Activated CD8-positive, alpha-beta memory T cell treated with anti-CD3 and anti-CD28 coated beads for 48 hours (primary cell): ENCODE measurements around the gene PTCRA.
"Not testable (repeated sequence)": the region's sequence is repeated elsewhere in the genome, so short reads cannot be mapped to it uniquely, and the experiment has no call there.

Experiments used
- DNase-seq, 3 experiments: peaks; one replicate each; pipeline ENCODE4 v3.0.0-alpha.2; 2020; ENCODE audit warnings: low read depth in 2 of 3, low spot score in 2 of 3

Gene PTCRA, protein sequence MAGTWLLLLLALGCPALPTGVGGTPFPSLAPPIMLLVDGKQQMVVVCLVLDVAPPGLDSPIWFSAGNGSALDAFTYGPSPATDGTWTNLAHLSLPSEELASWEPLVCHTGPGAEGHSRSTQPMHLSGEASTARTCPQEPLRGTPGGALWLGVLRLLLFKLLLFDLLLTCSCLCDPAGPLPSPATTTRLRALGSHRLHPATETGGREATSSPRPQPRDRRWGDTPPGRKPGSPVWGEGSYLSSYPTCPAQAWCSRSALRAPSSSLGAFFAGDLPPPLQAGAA

DNA sequence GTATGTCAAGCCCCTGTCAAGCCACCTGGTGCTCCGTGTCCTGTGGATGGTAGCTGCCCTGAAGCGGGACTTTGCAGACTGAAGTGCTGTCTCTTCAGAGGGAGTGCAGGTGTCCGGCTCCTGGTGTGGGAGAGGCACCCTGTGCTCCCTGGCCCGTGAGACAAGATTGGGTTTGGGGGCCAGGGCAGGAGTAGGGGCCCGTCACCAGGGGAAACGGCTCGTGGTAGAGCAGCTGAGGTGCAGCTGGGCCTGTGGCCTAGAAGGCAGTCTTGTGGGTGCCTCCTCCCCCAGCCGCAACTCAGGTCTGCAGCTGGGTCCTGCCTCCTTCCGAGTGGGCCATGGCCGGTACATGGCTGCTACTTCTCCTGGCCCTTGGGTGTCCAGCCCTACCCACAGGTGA lies at the start of gene PTCRA:
Gene PTCRA, plus strand, starts transcription at position 322 of the 400 bp plus-strand sequence. Its CDS starts 17 bp downstream, at position 339.
- no peak for DNase-seq

DNA sequence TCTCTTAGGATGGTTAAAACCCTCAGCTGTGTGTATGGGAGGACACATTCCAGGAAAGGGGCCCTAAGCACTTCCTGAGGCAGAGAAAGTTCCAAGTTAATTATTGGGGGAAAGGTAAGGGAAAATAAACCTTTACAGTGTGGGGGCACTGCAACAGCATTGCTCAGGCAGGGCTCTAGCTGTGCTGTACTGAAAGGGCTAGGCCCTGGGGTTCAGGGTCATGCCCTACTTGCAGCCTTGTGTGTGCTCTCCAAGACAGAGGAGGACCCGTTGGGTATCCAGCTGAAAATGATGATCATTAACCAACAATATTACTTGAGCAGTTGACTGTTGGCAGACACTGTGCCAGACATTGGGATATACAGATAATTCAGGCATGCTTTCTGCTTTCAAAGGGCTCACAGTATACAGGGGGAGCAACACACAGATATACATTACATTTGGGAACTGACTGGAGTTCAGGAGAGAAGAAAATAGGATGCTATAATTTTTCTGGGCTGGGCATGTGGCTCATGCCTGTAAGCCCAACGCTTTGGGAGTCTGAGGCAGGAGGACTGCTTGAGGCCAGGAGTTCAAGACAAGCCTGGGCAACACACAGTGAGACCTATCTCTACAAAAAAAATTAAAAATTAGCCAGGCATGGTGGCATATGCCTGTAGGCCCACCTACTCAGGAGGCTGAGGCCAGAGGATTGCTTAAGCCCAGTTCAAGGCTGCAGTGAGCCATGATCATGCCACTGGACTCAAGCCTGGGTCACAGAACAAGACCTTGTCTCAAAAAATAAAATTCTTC lies 45.5 kb upstream of the PTCRA start:
- DNase-seq, result no peak

DNA sequence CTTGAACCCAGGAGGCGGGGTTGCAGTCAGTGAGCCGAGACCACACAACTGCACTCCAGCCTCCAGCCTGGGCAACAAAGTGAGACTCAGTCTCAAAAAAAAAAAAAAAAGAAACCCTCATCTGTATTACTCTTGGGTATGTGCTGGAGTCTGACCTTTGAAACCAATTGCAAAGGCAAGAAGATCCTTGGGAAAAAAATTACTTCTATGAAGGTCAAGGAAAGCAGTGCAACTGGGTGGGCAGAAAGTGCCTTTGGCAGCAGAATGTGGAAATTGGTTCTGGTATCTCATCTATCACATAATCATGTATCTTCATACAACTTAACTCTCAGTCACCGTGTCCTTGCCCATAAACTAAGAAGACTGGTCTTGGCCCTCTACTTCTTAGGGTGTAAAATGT lies 44.1 kb upstream of the PTCRA start:
- no peak for DNase-seq

DNA sequence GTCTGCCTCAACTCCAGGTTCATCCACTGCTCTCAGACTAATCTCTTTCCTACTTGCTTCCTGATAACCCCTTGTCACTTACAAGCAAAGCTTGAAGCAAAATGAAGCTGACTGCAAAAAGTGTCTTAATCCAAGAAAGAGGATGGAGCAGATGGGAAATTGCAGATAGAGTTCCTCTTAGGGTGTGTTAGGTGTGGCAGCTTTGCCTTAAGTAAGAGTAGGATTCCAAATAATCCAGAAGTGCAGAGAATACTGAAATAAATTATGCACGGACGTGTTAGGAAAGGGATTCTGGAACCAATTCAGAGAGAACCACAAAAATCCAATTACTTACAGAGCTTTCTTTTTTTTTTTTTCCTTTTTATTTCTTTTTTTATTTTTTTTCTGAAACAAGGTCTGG lies 42.5 kb upstream of the PTCRA start:
- DNase-seq, result no peak

DNA sequence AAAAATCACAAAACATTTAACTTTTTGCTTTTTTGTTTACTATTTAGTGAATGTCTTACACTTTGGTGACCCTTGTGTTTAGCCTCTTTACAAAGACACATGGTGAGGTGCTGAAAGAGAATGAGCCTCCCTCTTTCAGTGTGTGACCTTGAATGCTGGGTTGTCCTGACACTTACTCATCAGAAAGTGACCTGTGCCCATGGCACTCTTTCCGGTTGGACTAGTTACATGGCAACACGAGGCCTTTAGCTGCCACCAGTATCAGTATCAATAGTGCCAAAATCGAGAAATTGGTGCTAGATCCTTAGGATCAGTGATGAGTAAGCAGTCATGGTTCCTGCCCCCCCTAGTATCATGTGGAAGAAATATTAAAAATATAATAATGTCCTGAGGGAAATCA lies 38.2 kb upstream of the PTCRA start:
- DNase-seq, result no peak

DNA sequence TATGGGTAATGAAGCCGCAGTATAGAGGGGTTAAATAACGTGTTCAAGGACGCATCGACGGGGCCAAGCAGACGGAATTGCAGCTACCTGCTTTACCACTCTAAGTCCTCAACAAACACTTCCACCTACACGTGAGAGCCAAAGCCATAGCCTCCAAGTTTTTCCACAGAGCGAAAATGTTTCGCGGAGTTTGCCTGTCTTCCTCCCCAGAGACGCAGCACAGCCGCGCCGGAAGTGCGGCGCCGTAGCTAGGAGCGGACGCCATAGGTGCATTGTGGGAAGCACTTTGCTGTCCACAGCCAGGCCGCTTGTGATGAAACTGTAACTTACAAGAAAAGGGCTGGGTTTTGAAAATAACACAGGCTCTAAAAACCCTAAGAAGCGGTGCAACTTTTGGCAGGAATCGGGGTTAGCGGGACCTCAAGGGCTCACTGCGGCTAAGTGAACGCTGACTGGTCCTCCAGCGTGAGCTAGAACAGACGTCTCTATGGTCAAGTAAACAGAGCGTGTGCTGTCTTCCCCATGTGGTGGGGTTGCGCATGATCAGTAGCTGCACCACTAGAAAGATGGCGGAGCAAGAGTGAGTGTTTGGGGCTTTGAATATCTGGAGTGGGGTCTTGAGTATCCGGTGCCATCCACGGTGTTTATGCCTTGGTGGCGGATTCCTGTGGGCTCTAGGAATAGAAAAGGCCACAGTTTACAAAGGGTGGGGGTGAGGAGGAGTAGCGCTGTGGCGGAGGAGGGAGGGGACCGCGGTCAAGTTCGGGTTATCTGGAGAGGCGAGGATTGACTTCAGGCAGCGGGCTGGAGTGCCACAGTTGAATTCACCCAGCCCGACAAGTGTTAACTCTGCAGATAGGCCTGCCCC lies 36.2 kb upstream of the PTCRA start, which contains the start of gene RPL7L1:
Gene RPL7L1, plus strand, starts transcription at position 245 of the 868 bp plus-strand sequence. Its CDS starts 295 bp downstream, at position 540.
- peak; percentile 62 to 67 (median 66) for DNase-seq

DNA sequence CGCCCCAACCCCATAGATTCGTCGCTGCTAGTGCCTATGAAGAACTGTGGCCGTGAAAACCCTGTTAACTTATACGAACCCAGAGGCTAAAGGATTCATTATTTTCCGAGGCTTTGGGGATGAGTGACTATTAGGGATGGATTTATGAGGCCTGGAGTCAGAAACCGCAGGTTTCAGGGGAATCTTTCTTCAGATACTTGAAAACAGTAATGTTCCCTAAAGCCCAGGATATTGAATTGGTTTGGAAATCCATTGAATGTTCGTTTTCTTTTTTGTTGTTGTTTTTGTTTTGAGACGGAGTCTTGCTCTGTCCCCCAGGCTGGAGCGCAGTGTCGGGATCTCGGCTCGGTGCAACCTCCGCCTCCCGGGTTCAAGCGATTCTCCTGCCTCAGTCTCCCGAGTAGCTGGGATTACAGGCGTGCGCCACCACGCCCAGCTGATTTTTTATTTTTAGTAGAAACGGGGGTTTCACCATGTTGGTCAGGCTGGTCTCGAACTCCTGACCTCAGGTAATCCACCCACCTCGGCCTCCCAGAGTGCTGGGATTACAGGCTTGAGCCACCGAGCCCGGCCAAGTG lies 35.5 kb upstream of the PTCRA start:
- DNase-seq, result not testable (repeated sequence)

DNA sequence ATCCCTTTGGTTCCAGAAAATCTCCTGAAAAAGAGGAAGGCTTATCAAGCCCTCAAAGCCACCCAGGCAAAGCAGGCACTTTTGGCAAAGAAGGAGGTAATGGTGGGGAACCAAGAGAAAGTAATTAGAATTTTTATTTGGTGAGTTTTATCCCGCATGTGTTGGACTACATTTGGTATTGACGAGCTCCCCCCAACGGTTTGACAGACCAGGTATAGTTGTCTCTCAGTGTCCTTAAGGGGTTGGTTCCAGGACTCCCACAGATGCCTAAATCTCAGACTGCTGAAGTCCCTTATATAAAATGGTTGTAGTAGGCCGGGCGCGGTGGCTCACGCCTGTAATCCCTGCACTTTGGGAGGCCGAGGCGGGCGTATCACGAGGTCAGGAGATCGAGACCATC lies 35.0 kb upstream of the PTCRA start:
- DNase-seq, result not testable (repeated sequence)

DNA sequence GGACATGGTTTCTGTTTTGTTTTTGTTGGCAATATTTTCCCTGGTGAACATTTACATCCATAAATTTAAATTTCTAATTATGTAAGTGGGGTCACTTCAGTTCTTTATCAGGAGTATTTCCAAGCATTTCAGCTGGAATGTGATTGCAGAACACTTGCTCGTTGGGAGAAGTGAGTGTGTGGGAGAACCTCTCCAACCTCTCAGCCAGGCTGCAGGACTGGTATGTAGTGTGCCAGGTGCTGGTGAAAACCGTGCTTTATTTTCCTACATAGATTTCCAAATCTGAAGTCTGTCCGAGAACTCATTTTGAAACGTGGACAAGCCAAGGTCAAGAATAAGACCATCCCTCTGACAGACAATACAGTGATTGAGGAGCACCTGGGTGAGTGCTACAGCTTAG lies 30.2 kb upstream of the PTCRA start:
- no peak for DNase-seq

DNA sequence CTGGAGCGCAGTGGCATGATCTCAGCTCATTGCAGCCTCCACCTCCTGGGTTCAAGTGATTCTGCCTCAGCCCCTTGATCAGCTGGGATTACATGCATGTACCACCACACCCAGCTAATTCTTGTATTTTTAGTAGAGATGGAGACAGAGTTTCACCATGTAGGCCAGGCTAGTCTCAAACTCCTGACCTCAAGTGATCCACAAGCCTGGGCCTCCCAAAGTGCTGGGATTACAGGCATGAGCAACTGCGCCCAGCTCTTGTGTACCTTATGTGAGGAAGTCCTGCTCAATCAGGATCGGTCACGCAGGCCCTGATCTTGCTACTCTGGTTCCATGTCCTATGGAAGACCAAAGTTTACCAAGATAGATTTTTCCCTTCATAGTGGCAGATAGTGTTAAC lies 27.7 kb upstream of the PTCRA start:
- DNase-seq, result not testable (repeated sequence)

DNA sequence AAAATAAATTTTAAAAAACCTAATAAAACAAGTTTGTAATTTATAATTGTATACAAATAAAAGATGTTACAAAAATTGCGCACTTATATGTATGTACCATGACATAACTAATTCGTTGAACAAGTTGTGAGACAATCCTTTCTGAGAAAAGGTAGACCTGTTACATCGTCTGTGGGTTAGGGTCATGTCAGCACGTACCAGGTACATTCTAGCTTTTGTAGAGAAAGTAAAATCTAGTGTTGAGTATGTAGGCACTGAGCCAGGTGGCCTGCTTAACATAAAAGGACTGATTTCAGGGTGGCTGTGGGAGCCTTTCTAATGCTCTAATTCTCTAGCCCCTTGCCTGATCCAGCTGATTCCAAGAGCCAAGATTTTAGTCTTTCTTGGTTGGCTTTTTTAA lies 26.0 kb upstream of the PTCRA start:
- no peak for DNase-seq

DNA sequence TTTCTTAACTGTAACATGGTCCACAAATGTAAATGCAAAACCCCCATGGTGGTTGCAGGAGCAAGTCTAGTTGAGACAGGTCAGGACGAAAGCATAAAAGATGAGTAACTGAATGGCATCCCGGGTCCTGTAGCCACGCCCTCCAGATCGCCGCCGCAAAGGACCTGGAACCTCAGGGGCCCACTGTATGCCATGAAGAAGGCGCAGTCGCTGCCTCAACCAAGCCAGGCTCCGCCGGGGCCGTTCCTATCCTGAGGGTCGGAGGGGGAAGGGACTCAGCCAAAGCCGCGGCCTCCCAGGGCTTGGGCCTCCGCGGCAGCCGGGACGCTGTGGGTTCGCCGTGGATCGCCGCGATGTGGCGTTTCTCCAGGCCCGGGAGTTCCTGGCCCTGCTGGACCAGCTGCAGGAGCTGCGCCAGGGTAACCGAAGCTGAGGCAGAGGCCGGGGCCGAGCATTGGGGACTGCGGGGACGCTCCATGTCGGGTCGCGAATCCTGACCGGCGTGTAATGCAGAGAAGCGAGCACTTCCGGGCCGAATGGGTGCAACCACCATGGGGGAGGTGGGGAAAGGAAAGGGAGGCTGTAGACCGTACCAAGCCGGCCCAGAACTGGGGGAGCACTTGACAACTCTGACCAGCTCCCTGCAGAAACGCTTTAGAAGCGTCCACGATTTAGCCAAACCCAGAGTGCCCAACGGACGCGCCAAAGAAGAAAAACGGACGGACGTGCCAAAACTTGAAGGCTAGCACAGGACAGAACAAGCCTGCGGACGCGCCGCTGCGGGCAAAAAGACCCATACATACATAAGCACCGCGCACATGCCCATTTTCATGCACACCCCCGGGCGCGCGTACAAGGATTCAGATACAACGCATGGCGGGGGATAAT lies 25.3 kb upstream of the PTCRA start:
- peak; percentile 78 to 87 (median 82) for DNase-seq

DNA sequence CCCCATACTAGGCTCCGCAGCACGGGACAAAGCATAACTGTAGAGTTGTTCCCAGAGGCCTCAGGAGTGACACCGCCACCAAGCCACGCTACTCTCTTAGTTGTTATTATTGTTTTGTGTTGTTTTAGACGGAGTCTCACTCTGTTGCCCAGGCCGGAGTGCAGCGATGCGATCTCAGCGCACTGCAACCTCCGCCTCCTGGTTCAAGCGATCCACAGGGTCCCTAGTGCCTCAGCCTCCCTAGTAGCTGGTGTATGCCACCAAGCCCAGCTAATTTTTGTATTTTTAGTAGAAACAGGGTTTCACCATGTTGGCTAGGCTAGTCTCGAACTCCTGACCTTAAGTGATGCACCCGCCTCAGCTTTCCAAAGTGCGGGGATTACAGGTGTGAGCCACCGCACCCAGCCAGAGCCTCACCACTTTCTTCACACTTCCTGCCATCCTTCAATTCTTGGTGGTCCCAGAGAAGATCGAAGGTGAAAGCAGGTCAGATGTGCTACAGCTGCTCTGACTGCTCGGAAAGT lies 24.6 kb upstream of the PTCRA start:
- DNase-seq, result no peak

DNA sequence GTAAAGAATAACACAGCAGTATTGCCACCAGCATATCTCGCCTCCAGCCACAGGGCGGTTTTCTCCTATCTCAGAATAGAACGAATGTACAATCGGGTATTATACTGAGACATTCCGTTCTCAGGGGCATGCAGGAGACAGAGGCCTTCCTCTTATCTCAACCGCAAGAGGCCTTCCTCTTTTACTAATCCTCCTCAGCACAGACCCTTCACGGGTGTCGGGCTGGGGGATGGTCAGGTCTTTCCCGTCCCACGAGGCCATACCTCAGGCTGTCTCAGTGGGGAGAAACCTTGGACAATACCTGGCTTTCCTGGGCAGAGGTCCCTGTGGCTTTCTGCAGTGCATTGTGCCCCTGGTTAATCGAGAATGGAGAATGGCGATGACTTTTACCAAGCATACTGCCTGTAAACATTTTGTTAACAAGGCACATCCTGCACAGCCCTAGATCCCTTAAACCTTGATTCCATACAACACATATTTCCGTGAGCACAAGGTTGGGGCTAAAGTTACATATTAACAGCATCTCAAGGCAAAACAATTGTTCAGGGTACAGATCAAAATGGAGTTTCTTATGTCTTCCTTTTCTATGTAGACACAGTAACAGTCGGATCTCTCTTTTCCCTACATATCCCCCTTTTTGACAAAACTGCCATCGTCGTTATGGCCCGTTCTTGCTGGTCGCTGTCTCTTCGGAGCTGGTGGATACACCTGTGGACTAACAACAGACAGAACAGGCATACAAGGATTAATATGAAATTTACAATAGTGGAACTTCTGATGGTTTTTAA lies 21.6 kb upstream of the PTCRA start:
- DNase-seq, result not testable (repeated sequence)

DNA sequence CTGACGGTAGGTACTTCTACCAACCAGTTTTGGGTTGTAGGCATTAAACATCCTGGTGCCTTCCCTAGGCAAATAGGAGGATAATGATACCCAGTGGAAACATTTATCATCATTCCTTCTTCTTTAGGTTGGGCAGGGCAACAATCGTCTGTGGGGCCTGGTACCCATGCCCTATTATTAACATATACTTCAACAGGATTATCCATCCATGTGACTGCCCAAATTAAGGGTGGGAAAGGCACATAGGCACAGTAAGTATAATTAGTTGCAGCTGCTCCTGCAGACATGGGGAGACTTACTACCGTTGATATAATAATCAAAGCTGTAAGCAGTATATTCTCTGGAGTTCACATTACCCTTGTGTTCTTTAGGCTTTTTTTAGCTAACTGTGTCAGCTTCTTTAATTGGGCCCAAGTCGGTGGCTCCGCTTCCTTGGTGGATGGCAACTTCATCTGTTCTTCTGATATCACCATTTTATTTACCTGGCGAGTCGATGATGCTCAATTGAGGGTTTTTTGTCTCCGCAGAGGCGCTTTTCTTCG lies 19.6 kb upstream of the PTCRA start:
- DNase-seq, result no peak

DNA sequence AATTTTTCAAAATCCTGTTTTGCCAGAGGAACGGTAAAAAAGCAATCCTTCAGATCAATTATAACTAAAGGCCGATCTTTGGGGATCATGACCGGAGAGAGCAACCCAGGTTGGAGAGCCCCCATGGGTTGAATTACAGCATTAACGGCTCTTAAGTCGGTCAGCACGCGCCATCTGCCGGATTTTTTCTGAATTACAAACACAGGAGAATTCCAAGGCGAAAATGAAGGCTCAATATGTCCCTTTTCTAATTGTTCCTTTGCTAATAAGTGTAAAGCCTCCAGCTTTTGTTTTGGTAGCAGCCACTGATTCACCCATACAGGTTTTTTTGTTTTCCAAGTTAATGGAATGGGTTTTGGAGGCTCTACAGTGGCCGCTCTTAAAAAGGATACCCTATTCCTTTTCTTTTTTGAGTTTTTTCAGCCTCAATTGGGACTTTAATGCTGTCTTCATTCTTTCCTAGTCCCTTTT lies 16.9 kb upstream of the PTCRA start:
- DNase-seq, result peak in 1 of 3 experiments; percentile 80

DNA sequence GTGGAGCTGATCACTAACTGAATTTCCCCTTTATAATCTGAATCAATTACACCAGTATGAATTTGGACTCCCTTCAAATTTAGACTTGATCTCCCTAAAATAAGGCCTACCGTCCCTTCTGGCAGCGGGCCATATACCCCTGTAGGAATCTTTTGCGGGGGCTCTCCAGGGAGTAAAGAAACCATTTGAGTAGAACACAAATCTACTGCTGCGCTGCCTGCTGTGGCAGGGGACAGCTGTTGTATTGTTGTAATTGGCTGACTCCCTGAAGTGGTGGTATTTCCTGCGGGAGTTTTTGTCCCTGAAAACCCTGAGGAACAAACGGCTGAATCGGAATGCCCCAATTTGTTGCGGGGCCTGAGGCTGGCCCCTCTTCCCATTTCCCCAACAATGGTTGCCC lies 16.0 kb upstream of the PTCRA start:
- DNase-seq, result no peak

DNA sequence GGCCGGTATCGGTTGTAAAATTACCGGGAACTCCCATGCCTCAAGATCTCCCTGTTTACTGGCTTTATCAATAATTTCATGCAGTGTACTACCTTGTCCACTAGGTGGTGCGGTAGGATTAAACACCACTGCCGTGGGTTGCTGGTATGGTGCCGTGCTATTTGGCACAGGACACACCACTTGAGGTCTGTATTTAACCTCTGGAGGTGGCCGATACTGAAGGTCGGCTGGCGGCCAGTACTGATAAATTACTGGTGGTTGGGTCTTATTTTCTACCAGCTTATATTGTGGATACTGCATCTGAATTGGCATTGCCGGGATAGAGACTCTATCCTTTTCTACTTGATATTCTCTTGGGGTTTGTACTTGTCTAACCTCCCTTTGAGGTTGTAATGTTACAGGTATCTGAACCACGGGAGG lies 14.3 kb upstream of the PTCRA start:
- peak; percentile 31 to 50 (median 32) for DNase-seq
